LNCaP clone FGC (cell line): ENCODE results near the gene VAMP8.

ENCODE experiments used
- DNase-seq: peaks from one replicate; pipeline ENCODE4 v3.0.0-alpha.2; 2011; ENCODE audit warnings: low read depth
- H3K4me3 ChIP-seq: 2 replicates; pipeline ENCODE4 v1.5.1; 2011; ENCODE audit warnings: mild to moderate bottlenecking, low read depth, low read length, control low read depth
- TF ChIP-seq, protein P1 (sequence below): IDR thresholded peaks from 2 replicates; pipeline ENCODE4 v1.5.1; 2012; ENCODE audit warnings: mild to moderate bottlenecking; ENCODE audit not compliant: control insufficient read depth, insufficient read depth; ENCODE audit errors: extremely low read depth

Gene VAMP8

DNA sequence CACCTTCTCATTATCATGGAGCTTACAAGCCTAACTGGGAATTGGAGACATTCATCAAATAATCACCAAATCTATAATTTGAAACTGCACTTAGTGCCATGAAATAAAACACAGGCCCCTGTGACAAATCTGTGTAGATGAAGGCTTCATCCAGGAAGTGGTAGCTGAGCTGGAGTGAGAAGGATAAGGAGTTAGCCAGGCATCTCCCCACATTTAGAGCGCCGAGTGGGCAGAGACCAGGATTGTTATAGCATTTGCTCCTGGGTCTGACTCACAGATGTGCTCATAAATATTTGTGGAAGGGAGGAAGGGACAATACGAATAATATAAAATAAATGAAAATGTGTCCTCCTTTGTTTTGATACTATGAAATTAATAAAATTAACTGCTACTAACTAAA lies 40.9 kb upstream of the VAMP8 start:
- DNase-seq = no peak
- TF ChIP-seq, protein P1, sequence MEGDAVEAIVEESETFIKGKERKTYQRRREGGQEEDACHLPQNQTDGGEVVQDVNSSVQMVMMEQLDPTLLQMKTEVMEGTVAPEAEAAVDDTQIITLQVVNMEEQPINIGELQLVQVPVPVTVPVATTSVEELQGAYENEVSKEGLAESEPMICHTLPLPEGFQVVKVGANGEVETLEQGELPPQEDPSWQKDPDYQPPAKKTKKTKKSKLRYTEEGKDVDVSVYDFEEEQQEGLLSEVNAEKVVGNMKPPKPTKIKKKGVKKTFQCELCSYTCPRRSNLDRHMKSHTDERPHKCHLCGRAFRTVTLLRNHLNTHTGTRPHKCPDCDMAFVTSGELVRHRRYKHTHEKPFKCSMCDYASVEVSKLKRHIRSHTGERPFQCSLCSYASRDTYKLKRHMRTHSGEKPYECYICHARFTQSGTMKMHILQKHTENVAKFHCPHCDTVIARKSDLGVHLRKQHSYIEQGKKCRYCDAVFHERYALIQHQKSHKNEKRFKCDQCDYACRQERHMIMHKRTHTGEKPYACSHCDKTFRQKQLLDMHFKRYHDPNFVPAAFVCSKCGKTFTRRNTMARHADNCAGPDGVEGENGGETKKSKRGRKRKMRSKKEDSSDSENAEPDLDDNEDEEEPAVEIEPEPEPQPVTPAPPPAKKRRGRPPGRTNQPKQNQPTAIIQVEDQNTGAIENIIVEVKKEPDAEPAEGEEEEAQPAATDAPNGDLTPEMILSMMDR = no peak
- no peak overlapping the region for H3K4me3 ChIP-seq

DNA sequence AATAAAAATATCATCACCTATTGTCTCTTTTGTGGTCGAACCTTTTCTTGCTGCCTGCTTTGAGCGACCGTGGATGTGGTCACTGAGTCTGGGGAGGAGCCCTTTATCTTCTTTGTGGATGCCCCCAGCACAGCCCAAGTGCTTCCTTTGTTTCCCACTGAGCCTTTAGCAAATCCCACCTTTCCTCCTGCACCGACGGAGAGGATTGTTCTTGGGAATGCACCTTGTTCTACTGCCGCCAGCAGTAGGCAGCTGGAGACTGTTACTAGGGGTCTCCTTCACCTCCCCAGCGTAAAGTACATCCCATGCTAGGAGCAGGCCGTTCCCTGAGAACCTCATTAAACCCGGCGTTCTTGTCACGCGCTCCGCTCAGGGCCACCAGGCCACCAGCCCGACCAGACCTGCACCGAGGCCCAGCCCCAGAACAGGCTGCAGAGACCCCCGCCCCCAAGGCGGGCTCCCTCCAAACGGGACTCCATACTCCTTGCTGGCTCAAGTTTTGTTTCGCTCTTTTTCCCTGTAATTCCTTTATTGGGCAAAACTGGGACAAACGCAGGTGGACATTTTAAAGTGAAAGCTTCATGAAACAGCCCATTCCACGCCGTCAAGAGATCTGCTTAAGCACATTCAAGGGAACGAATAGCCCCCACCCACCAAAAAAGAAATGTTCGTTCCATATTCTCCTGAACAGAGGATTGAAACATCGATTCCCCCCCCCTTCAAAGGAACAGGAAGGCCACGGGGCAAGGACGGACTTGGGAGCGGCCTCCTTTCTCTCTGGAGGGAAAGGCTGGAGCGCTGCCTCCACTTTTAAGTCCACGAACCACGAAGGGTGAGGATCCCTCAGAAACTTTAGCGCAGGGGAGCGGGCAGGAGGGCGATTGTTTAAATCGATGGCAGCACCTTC lies 39.5 kb upstream of the VAMP8 start:
- DNase-seq = no peak
- TF ChIP-seq, protein P1 = 0 out of 2 replicates have a peak, but pooled peaks have one; percentile 2
- peak overlapping the region; percentile 74 for H3K4me3 ChIP-seq

DNA sequence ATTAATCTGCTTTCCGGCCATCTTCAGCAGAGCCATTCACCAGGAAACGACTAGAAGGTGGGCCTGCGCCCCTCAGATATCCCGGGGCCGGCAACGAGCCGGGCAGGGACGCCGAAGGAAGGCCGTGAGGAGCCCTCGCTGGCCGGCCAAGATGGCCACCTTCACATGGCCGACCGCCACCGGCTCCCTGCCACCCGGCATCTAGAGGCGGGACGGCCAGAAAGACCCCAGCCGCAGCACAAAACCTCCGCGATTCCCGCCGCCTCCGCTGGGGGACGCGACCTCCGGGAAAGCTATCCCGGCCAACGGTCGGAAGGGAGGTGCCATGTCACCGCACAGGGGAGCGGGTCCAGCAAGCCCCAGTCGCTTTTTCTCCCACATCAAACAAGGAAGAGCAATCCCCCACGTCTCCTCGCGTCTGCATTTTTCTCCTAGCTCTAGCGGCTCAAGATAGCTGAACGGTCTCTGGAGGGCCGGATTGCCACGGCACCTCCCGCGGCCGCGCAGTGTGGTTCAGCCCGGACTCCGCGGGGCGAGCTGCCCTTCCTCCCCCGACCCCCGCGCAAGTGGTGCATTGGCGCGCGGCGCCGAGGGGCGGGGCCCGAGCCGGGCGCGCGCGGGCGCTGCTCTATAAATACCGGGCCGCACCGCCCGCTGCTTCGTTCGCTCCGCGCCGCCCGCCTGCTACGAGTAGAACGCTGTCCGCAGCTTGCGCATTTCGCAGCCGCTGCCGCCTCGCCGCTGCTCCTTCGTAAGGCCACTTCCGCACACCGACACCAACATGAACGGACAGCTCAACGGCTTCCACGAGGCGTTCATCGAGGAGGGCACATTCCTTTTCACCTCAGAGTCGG lies 38.7 kb upstream of the VAMP8 start, which contains the start of gene MAT2A:
Gene MAT2A, plus strand, starts transcription at position 662 of the 854 bp plus-strand sequence. Its CDS starts 120 bp downstream, at position 782.
- TF ChIP-seq, protein P1 = peak; percentile 71
- H3K4me3 ChIP-seq = peak within 1 kb of the TSS; percentile 74
- DNase-seq = no peak

DNA sequence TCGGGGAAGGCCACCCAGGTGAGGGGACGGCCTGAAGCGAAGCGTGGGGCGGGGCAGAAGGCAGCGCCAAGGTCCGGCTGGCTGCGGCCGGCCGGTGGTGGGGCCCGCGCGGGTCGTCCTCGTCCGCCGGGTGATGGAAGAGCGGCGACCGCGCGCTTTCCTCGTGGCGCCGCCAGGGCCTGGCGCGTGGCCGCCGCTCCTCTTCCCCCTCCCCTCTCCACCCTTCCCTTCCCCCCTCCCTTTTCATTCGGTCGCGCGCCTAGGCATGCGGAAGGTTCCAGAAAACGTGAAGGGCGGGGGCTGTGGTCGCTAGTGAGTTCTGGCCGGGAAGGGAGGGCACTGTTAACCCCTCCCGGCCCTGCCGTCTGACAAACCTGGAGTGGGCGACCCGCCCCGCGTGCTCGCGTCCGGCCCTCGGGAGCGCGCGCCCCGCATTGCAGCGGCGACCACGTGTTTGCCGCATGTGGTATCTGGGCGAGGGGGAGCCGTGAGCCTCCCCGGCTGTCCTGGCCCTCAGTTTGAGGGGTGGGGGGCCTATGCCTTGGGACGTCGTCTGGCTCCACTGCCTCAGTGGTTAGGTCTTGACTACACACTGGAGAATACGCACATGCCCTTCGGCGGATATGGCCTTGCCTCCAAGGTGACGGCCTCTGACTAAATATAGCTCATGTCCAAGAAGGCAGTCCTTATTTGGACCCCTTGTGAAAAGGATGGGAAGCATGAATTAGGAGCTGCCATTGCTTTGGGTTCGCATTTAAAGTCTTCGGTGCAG lies 37.8 kb upstream of the VAMP8 start:
- TF ChIP-seq, protein P1 = no peak
- H3K4me3 ChIP-seq = peak overlapping the region; percentile 74
- DNase-seq = no peak

DNA sequence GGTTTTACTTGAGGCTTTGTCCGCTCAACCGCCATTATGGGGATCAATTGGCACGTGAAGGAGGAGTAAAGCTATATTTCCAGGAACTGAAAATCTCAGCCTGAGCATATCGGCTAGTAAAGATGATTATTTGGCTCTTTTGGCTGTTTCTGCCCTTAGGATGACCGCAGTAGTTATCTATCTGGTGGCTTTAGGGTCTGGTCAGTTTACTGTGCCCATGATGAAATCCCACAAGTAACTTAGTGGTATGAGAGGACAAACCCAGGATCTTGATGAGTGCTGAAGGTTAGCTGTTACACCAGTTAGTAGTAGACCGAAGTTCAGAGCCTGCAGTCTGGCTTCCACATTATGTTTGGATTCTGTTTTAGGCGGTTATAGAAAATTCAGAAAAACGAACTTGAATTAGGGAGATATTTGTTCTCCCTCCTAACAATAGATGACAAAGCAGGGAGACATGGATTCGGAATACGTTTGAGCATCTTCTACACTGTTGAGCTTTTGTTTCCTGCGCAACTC lies 37.2 kb upstream of the VAMP8 start:
- peak overlapping the region; percentile 74 for H3K4me3 ChIP-seq
- TF ChIP-seq, protein P1 = no peak
- no peak for DNase-seq

DNA sequence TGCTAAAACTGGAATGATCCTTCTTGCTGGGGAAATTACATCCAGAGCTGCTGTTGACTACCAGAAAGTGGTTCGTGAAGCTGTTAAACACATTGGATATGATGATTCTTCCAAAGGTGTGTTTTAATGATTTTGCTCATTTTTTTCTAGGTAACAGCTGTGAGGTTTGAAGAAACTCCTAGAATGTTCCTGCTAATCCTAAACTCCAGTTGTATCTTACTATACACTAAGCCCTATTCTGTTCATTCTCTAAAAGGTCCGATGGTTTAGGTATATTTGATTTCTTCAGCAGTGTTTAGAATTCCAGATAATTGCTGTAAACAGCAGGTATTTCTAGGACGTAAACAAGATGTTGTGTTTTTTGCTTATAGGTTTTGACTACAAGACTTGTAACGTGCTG lies 36.1 kb upstream of the VAMP8 start:
- DNase-seq = no peak
- peak overlapping the region; percentile 74 for H3K4me3 ChIP-seq
- TF ChIP-seq, protein P1 = no peak
